ENCODE results near the gene CD8B2.
A peak's percentile ranks its signal among the peaks of the same experiment; 100 is the strongest.
"Not testable (repeated sequence)": the region's sequence is repeated elsewhere in the genome, so short reads cannot be mapped to it uniquely, and the experiment has no call there.

Gene CD8B2

DNA sequence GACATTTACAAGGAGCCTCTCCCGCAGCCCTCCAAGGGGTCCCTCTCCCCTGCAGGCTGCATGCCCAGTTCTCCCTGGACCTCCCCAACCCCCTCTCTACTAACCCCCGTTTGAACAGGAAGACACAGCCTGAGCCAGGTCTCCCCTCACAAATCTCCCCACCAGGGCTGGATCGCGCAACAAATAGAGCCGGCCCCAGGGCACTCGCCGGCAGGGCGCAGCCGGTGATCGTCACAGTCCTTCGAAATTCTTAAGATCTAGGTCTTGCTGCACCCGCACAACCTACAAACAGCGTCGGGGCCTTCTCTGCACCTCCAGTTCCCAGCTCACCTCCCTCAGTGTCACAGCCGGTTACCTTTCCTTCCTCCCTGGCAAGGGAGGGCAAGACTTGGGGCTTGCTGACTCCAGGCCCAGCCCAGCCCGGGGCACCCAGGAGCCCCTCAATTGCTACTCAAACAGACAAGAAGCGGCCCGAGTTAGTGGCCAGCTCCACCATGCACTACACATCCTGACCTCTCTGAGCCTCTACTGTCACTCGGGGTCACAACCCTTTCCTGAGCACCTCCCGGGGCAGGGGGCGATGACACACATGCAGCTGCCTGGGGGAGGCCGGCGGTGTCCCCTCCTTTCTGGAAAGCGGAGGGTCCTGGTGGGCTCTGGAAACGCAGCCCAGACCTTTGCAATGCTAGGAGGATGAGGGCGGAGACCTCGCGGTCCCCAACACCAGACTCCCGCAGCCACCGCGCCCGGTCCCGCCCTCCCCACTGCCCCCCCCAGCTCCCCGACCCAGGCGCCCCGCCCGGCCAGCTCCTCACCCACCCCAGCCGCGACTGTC lies at the start of gene CD8B2:
TSS of gene CD8B2 (plus strand) at position 814 of the 835 bp plus-strand sequence. CDS start 63 bp downstream, outside the sequence.
- DNase-seq (ENCODE audit: low read depth, low spot score) = not testable (repeated sequence)

DNA sequence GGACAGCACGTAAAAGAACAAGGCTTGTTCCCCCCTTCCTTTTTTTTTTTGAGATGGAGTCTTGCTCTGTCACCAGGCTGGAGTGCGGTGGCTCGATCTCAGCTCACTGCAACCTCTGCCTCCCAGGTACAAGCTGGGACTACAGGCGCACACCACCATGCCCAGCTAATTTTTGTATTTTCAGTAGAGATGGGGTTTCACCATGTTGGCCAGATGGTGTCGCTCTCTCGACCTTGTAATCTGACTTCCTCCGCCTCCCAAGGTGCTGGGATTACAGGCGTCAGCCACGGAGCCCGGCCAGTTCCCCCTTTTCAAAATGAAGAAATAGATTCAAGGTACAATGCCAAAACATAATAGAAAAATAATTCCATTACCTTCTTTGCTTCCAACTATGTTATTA lies 25.3 kb upstream of the CD8B2 start:
- not testable (repeated sequence) for DNase-seq (ENCODE audit: low read depth, low spot score)

DNA sequence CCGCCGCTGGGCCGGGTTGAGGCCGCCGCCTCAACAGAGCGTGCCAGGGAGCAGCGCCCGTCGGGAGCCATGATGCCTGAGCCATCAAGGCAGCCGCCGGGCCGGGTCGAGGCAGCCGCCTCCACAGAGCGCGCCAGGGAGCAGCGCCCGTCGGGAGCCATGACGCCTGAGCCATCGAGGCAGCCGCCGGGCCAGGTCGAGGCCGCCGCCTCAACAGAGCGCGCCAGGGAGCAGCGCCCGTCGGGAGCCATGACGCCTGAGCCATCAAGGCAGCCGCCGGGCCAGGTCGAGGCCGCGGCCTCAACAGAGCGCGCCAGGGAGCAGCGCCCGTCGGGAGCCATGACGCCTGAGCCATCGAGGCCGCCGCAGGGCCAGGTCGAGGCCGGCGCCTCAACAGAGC lies 19.6 kb upstream of the CD8B2 start:
- DNase-seq (ENCODE audit: low read depth, low spot score) = not testable (repeated sequence)

DNA sequence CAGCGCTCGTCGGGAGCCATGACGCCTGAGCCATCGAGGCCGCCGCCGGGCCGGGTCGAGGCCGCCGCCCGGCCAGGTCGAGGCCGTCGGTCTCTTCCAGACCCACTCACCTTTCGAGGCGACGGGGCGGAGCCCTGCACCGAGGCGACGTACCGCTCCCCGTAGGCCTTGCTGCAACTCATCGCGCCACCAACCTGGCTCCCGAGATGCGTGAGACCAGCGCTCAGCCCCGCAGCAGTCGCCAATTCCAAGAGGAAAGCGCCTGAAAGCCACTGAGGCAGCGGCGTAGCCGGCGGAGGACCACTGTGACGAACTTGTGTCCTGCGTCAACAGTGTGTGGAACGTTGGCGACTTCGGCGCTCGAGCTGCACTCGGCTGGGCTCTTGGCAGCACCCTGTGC lies 19.1 kb upstream of the CD8B2 start, which contains the start of gene RGPD3:
TSS of gene RGPD3 (minus strand) at position 307 of the 400 bp plus-strand sequence. CDS start at position 182, 125 bp downstream.
- DNase-seq (ENCODE audit: low read depth, low spot score) = not testable (repeated sequence)

DNA sequence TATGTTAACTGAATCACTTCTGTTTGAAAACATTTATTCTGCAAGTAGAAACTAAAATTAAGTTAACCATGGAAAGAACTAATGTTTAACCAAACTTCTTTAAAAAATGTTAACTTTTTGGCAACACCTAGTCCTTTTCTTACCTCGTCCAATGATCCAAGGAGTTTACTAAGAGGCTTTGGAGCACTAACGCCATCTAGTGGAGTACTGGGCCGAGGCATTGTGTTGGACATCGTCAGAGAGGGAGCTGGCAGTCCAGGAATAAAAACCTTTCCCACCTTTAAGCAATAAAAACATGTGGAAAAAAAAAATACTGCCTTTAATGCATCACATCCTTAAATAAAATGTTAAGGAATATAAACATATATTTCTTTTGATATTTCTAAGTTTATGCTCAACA lies 16.5 kb upstream of the CD8B2 start:
- not testable (repeated sequence) for DNase-seq (ENCODE audit: low read depth, low spot score)

DNA sequence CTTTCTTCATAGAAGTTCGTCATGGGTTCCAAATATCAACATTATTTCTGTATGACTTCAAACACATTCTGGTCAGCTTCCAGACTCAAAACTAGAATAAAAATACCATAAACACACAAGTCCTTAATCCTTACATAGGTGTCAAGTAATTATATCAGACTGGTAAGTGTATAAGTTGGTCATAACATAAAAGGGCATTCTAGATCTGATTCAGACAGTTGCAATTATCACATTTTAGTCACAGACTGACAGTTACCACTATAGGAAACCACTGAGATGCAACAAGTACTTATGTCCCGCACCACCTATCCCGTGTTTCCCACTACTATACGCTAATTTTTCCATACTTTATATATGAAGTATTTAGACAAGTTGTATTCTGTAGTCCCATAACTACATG lies 9.5 kb upstream of the CD8B2 start:
- DNase-seq (ENCODE audit: low read depth, low spot score) = not testable (repeated sequence)

DNA sequence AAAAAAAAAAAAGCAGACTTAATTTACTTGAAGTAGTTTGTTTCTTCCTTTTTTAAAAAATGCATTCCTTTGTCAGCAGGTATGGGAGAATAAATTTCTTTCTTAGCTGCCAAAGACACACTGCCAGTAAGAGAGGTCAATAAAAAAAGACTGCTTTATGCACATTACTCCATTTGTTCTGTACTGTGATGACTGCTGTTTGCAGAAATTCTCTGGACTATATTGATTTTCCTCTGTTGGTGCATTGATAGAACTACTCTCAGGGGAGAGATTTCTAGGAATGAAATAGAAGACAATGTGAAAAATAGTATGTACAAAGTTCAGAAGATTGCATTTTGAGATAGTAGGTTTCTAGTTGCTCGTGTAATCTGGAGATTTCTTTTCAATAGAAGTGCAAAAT lies 7.6 kb upstream of the CD8B2 start:
- not testable (repeated sequence) for DNase-seq (ENCODE audit: low read depth, low spot score)

DNA sequence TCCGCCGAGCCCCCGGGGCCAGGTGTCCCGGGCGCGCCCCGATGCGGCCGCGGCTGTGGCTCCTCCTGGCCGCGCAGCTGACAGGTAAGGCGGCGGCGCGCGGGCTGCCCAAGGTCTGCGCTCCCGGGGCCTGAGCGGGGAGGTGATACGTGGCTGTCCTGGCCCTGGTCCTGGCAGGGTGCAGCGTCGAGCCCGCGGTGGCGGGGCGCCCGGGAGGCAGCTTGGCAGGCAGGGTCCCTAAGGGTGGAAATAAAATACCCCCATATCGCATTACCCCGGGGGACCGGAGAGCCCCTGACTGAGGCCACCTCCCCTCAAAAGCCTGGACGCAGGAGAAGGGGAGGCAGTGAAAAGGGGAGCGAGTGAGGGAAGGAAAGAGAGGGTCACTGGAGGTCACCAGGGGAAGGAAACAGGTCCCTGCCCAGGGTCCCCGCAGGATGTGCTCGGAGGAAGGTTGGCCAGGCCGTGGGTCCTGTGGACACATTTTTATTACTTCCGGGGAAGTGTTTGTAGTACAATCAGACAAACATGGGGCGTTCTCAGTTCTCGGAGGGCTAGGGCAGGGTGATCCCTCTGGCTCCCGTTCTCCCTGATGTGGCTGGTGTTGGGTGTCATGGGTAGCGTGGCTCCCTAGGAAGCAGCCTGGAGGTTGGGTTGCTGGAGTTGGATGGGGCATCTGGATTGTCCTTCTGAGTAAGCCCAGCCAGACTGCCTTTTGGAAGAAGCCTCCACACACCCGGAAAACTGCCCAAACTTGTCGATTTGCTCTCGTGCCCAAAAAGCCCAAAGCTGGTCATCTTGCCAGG lies 425 bp downstream of the CD8B2 start:
- DNase-seq (ENCODE audit: low read depth, low spot score) = not testable (repeated sequence)

DNA sequence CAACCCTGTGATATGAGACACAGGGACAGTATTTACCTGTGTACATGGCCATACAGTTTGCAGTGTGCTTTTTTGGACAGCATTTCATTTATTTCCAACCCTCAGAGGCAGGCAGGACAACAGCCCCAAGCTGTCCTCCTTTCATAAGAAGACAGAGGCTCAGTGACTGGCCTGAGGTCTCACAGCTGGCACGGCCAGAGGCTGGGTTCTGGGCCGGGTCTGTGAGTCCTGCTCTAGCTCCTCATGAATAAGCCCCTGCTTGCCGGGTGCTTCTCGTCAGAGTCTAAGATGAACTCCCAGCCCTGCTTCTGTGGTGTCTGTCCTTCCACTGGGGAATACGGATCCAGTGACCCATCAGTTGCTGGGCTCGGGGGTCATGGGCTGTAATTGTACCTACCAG lies 2.5 kb downstream of the CD8B2 start:
- not testable (repeated sequence) for DNase-seq (ENCODE audit: low read depth, low spot score)

DNA sequence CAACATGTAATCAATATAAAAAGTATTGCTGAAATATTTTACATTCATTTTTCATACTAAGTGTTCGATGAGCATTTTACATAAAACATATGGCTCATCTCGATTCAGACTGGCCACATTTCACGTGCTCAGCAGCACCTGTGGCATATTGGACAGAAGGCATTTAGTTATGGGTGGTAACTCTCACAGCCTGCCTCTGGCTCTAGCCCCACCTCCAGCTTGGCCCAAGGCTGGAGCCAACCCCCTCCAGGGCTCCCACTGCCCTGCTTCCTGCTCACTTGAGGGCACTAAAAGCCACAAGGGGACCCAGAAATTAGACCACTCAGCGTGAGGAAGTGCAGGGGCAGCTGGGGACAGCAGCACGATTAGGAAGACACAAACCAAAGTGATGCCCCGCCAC lies 5.2 kb downstream of the CD8B2 start:
- DNase-seq (ENCODE audit: low read depth, low spot score) = not testable (repeated sequence)

DNA sequence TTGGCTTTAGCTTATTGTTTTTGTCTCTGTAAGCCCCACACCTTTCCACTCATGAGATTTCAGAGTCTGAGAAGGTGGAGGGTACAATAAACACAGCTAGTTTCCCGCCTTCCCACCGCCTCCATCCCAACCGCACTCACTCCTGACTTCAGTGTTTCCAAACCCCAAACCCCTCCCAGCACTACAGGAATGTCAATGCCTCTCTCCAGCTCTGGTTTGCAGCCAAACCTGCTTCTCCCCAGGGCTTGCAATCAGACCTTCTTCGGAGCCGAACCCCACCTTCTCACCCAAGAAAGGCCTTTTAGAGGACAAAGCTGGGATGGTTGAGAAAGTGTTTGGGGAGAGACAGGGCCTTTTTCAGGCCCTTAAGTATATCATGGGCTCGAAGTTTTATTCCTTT lies 5.7 kb downstream of the CD8B2 start:
- not testable (repeated sequence) for DNase-seq (ENCODE audit: low read depth, low spot score)

DNA sequence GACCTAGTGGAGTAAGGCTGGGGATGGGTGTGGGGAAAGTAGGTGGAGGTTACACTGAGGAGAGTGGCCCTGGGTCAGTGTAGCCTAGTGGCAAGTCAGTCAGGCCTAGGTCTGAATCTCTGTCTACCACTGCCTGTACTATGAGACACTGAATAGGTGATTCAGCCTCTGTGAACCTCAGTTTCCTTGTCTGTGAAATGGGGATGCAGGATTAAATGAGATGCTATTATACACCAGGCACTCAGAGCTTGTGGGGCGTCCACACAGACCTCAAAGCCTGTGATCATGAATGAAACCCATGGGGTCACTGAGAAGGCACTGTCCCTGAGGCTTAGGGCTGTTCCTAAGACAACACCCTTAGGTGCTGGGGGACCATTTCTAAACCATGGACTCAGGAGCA lies 11.4 kb downstream of the CD8B2 start:
- not testable (repeated sequence) for DNase-seq (ENCODE audit: low read depth, low spot score)

DNA sequence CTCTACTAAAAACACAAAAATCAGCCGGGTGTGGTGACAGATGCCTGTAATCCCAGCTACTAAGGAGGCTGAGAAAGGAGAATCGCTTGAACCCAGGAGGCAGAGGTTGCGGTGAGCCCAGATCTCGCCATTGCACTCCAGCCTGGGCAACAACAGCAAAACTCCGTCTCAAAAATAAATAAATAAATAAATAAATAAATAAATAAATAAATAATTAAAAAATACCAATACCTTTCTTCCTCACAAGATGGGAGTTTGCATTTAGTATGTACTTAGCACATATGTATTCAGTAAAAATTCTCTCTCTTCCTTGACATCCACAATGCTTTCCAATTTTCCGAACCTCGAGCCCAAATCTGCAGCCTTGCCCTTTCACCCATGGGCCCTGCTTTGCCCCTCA lies 13.2 kb downstream of the CD8B2 start:
- DNase-seq (ENCODE audit: low read depth, low spot score) = not testable (repeated sequence)

DNA sequence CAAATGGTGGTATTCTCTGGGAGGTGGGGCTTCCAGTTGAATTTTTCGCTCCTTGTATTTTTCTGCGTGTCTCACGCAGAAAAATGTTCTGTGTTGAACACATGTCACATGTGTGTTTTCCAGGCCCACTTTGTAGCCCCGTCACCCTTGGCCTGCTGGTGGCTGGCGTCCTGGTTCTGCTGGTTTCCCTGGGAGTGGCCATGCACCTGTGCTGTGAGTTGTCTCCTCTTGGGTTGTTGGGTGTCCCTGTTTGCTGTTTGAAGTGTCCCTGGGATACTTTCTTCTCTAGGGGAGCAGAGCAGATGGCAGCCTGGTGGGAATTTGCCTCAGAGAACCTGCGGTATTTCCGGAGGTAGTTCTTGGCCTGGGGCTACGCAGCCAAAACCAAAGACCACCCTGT lies 15.2 kb downstream of the CD8B2 start:
- DNase-seq (ENCODE audit: low read depth, low spot score) = not testable (repeated sequence)

DNA sequence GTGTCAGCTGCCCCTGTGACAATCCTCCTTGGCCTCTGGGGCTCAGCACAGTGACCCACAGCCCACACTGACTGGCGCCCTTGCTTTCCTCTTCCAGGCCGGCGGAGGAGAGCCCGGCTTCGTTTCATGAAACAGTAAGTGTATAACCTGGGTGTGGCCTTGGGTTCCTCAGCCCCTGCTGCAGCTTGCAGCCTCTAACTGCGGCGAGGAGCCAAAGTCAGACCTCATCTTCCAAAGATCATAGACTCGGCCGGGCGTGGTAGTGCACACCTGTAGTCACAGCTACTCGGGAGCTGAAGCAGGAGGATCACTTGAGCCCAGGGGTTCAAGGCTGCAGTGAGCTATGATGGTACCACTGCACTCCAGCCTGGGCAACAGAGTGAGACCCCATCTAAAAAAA lies 17.0 kb downstream of the CD8B2 start:
- DNase-seq (ENCODE audit: low read depth, low spot score) = not testable (repeated sequence)

DNA sequence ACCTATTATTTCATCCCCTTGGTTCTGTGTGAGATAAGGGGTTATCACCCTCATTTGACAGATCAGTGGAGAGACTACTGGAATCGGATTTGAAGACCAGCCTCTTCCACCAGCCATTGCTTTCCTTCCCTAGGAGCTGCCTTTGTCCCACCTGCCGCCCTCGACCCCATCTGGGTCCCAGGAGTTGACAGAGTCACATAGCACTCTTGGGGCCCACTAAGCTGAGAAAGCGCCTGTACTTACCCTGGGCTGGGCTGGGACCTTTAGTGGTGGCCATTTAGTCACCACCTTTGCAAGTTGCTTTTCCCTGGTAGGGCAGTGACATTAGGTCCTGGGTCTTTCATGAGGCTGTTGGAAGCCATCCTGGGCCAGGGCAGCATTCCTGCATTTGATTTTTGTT lies 17.6 kb downstream of the CD8B2 start:
- DNase-seq (ENCODE audit: low read depth, low spot score) = not testable (repeated sequence)

DNA sequence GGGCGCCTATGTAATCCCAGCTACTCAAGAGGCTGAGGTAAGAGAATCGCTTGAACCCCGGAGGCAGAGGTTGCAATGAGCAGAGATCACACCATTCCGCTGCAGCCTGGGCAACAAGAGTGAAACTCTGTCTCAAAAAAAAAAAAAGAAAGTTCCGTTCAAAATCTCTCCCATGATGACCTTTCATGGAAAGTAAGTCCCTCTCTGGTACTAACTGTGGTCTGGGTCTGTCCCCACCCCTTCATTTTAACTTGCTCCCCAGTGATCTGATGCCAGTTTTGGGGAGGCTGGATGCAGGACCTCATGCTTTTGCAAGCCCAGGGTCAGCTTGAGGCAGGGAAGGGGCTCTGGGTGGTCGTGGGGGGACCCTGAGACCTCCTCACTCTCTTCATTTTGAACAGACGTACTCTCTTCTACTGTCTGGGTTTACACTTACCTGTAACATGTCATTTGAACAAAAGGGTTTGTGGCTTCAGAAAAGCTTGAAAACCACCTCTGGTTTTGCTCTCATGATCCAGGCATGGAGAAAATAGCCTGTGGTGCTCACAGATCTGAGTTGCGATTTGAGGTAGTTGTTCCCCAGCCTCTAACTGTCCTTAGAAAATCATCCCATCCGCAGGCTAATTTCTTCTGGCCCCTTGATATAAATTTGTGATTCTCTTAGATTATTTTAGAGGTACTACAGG lies 19.0 kb downstream of the CD8B2 start:
- not testable (repeated sequence) for DNase-seq (ENCODE audit: low read depth, low spot score)

DNA sequence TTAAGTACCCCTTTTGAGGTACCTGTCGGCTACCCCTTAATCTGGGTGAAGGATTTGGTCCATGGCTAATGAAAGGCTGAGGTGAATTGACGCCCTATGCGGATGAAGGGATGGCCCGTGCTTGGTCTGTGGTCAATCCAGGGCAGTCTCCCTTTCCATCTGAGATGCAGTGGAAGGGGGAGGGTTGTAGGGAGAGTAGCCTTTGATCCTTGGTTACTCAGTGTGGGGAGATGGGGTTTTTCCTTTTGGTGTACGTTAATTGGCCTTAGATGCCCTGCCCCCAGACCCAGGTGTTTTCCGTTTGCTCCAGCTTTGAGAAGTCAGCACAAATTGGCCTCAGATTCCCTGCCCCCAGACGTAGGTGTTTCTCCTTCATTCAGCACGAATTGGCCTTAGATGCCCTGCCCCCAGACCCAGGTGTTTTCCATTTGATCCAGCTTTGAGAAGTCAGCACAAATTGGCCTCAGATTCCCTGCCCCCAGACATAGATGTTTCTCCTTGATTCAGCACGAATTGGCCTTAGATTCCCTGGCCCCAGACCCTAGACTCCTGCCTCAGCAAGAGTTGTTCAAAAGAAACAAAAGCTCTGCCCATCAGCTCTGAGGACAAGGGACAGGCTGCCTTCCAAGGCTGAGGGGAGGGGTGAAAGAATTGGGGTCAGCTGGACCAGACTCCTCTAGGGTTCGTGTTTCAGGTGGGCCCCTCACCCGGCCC lies 21.7 kb downstream of the CD8B2 start:
- DNase-seq (ENCODE audit: low read depth, low spot score) = not testable (repeated sequence)

DNA sequence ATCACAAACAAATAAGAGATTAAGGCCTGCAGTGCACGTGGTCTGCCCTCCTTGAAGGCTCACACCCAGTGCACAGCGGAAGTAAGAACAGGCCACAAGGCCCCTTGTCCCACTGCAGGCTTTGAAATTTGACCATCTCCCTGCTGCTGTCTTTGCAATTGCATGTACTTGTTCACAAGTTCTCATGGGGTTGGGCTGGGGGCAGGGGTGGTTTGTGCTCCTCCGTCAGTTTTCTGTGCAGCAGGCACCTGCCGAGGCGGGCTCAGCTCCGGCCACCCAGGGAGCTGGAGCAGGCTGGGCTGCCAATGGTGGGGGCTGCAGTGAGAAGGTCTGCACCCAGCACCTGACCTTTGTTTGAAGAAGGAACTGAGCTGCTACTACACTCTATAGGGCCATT lies 22.2 kb downstream of the CD8B2 start:
- DNase-seq (ENCODE audit: low read depth, low spot score) = not testable (repeated sequence)

DNA sequence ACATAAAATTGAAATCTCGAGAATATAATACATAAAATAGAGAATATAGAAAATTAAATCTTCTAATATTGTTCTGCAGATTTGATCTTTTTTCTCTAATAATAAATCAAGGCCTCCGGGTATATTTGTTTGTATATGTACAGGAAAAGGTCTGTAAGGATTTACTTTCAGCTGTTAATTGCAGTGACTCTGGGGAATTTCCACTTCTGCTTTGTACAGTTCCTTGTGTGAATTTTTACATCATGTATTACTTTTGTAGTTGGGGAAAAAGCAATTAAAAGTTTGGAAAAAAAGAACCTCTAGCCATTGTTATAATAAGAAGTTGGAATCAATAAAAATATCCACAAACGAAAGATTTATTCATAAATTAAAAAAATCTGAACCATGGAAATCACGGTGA lies 23.6 kb downstream of the CD8B2 start:
- not testable (repeated sequence) for DNase-seq (ENCODE audit: low read depth, low spot score)

DNA sequence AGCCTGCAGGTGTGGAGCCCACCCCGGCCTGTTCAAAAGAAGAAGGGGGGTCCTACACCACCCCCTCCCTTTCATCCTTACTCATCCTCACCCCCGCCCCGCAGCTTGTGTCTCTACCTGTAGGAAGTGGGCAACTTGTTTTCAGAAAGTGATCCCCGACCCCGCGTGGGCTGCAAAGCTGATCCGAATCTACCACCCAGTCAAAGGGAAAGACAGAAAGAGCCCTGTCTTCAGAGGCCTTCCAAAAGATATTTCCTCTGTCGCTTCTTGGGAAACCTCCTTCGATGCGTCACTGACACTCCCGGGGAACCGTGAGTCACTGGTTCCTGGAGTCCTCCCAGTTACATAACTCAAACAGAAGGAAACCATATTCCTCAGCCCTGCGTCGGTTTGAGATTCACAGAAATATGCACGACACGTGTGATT lies 24.3 kb downstream of the CD8B2 start:
- peak; percentile 41 for DNase-seq (ENCODE audit: low read depth, low spot score)
